IPS-20b (cell line): Measurements from ENCODE around the gene VCL.

ENCODE experiments used
- H3K27ac ChIP-seq: one replicate; pipeline ENCODE4 v1.5.1; 2013; ENCODE audit warnings: low read length
- H3K27me3 ChIP-seq: 2 replicates; pipeline ENCODE4 v1.6.1; 2013; ENCODE audit warnings: mild to moderate bottlenecking, low read length, inconsistent platforms; ENCODE audit not compliant: insufficient read depth
- H3K36me3 ChIP-seq: 2 replicates; pipeline ENCODE4 v1.6.1; 2013; ENCODE audit warnings: low read depth, mild to moderate bottlenecking, inconsistent platforms, low read length, moderate library complexity; ENCODE audit not compliant: insufficient read depth
- H3K4me1 ChIP-seq: 2 replicates; pipeline ENCODE4 v1.6.1; 2013; ENCODE audit warnings: mild to moderate bottlenecking, control low read depth, inconsistent platforms, low read length, moderate library complexity; ENCODE audit not compliant: insufficient read depth
- H3K4me3 ChIP-seq: 2 replicates; pipeline ENCODE4 v1.5.1; 2013; ENCODE audit warnings: mild to moderate bottlenecking, low read length, inconsistent platforms
- H3K9ac ChIP-seq: 2 replicates; pipeline ENCODE4 v1.6.1; 2013; ENCODE audit warnings: low read depth, mild to moderate bottlenecking, inconsistent platforms, low read length, moderate library complexity
- H3K9me3 ChIP-seq: 2 replicates; pipeline ENCODE4 v1.6.1; 2013; ENCODE audit warnings: mild to moderate bottlenecking, low read depth, low read length, inconsistent platforms; ENCODE audit not compliant: insufficient read depth

VCL gene

DNA sequence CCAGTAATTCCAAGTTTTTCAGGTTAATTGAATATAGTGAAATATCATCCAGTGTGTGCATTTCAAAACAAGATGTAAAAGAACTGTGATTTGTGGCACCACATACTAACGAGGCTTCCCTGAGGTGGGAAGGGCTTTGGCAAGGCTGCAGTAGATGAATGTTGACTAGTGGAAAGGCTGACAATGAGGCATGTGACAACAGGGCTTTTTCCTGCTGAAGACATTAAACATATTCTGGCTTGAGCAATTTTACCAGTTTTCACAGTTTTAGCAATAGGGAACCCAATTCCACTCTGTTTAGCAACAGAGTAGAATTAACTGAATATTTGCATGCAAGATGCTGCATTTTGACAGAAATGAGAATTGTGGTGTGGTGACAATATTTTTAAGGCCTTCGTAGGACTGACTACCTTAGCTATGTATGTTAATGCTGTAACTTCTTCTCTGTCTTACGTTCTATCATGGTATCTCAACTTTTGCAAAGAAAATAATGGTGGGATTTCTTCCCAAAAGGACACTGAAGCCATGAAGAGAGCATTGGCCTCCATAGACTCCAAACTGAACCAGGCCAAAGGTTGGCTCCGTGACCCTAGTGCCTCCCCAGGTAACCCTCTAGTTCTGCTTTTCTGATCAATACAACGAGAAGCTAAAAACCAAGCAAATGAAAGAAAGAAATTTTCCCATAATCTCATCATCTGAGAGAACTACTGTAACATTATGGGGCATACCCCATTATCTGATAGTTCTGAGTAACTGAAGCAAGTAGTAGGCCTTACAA is 84.2 kb downstream of the VCL start:
- H3K27me3 ChIP-seq: no peaks in the 10 kb centered on the region
- H3K27ac ChIP-seq: no peak overlapping the region
- H3K36me3 ChIP-seq: peaks cover 52% of the 10 kb centered on the region
- H3K9me3 ChIP-seq: no peaks in the 10 kb centered on the region
- H3K9ac ChIP-seq: no peak overlapping the region
- H3K4me3 ChIP-seq: no peak overlapping the region
- peaks cover 41% of the 10 kb centered on the region; the same call in 1 of the 2 replicates for H3K4me1 ChIP-seq

DNA sequence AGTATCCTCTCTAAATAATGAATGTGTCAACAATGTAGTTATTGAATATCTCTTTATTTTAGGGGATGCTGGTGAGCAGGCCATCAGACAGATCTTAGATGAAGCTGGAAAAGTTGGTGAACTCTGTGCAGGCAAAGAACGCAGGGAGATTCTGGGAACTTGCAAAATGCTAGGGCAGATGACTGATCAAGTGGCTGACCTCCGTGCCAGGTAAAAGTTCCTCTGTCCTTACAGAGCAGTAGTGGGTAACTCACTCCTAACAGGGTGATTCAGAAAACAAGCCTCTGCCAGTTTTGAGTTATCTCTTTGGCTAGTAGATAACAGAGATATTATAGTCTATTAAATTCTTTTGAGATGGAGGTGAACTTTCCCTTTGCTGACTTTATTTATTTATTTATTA is 85.4 kb downstream of the VCL start:
- Histone ChIP-seq H3K27ac (no peak overlapping the region), H3K4me1 (peaks cover 31% of the 10 kb centered on the region; the same call in 1 of the 2 replicates), H3K36me3 (peaks cover 54% of the 10 kb centered on the region), H3K27me3 (no peaks in the 10 kb centered on the region), H3K9ac (no peak overlapping the region), H3K4me3 (no peak overlapping the region), H3K9me3 (no peaks in the 10 kb centered on the region)

DNA sequence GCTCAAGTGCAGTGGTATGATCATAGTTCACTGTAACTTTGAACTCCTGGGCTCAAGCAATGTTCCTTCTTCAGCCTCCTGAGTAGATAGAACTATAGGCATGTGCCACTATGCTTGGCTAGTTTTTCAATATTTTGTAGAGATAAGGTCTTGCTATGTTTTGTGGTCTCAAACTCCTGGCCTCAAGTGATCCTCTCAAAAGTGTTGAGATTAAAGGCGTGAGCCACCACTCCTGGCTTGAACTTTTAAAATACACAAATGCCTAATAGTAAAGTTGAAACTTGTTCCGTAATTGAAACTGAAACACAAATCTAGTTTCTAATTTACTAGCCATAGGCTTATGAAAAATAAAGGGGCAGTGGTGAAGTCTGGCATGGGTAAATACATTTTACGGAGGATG is 87.0 kb downstream of the VCL start:
- Histone ChIP-seq H3K27ac (no peak overlapping the region), H3K36me3 (peaks cover 70% of the 10 kb centered on the region), H3K4me1 (peaks cover 14% of the 10 kb centered on the region; the same call in 1 of the 2 replicates), H3K9ac (no peak overlapping the region), H3K9me3 (no peaks in the 10 kb centered on the region), H3K4me3 (no peak overlapping the region), H3K27me3 (no peaks in the 10 kb centered on the region)

- H3K27me3 ChIP-seq: no peaks in the 10 kb centered on the region
- H3K4me3 ChIP-seq: no peak overlapping the region
- no peaks in the 10 kb centered on the region for H3K9me3 ChIP-seq
- H3K27ac ChIP-seq: no peak overlapping the region
- H3K36me3 ChIP-seq: peaks cover 84% of the 10 kb centered on the region
- no peak overlapping the region for H3K9ac ChIP-seq
- peaks cover 2% of the 10 kb centered on the region; the same call in 1 of the 2 replicates for H3K4me1 ChIP-seq
Measured at GRCh38 chr10:74086317-74086716, 88.4 kb downstream of the VCL start.

GRCh38 chr10:74088722-74089121 is 90.8 kb downstream of the VCL start:
- H3K36me3 ChIP-seq: peaks cover 81% of the 10 kb centered on the region
- no peak overlapping the region for H3K4me3 ChIP-seq
- no peaks in the 10 kb centered on the region for H3K9me3 ChIP-seq
- no peak overlapping the region for H3K27ac ChIP-seq
- H3K27me3 ChIP-seq: no peaks in the 10 kb centered on the region
- no peaks in the 10 kb centered on the region for H3K4me1 ChIP-seq
- H3K9ac ChIP-seq: no peak overlapping the region

GRCh38 chr10:74092372-74092771 is 94.5 kb downstream of the VCL start:
- H3K36me3 ChIP-seq: peaks cover 94% of the 10 kb centered on the region

DNA sequence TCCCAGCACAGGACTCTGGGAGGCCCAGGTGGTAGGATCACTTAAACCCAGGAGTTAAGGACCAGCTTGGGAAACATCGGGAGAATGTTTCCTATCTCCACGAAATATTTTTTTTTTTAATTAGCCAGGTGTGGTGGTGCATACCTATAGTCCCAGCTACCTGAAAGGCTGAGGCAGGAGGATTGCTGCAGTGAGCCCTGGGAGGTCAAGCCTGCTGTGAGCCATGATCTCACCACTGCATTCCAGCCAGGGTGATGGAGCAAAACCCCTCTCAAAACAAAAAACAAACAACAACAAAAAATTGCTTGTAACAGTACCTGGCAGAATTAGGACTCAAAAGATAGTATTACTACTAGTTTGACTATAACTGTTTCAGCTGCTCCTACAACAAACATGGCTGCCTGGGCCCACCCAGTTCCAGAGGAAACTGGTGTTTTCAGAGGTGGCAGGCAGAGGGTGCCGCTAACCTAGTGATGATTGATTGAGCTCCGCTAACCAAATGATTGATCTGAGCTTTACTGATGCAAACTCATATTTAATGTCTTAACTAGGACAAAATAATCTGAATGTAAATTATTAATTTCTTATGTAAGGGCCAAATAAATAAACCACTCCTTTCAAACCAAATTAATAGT is 95.7 kb downstream of the VCL start:
- H3K4me3 ChIP-seq: no peak overlapping the region
- peaks cover 96% of the 10 kb centered on the region for H3K36me3 ChIP-seq
- H3K9ac ChIP-seq: no peak overlapping the region
- H3K9me3 ChIP-seq: no peaks in the 10 kb centered on the region
- no peaks in the 10 kb centered on the region for H3K27me3 ChIP-seq
- H3K27ac ChIP-seq: no peak overlapping the region
- H3K4me1 ChIP-seq: no peaks in the 10 kb centered on the region

More at GRCh38 chr10:74092372-74092771, 94.5 kb downstream of the VCL start:
- no peak overlapping the region for H3K9ac ChIP-seq
- no peaks in the 10 kb centered on the region for H3K4me1 ChIP-seq
- no peaks in the 10 kb centered on the region for H3K27me3 ChIP-seq
- no peak overlapping the region for H3K27ac ChIP-seq
- H3K4me3 ChIP-seq: no peak overlapping the region
- H3K9me3 ChIP-seq: no peaks in the 10 kb centered on the region

DNA sequence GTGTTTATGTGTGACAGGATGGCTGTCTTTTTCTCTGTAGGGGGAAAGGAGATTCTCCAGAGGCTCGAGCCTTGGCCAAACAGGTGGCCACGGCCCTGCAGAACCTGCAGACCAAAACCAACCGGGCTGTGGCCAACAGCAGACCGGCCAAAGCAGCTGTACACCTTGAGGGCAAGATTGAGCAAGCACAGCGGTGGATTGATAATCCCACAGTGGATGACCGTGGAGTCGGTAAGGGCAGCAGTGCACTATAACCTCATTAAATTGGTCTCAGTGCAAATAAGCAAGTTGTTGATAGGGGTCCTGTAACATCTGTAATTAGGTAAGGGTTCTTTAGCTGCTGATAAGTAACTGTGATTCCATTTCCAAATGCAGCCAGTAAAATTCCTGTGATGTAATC is 96.3 kb downstream of the VCL start:
- H3K27me3 ChIP-seq: no peaks in the 10 kb centered on the region
- H3K9ac ChIP-seq: no peak overlapping the region
- H3K9me3 ChIP-seq: no peaks in the 10 kb centered on the region
- no peaks in the 10 kb centered on the region for H3K4me1 ChIP-seq
- no peak overlapping the region for H3K27ac ChIP-seq
- H3K4me3 ChIP-seq: no peak overlapping the region
- H3K36me3 ChIP-seq: peaks cover 96% of the 10 kb centered on the region

DNA sequence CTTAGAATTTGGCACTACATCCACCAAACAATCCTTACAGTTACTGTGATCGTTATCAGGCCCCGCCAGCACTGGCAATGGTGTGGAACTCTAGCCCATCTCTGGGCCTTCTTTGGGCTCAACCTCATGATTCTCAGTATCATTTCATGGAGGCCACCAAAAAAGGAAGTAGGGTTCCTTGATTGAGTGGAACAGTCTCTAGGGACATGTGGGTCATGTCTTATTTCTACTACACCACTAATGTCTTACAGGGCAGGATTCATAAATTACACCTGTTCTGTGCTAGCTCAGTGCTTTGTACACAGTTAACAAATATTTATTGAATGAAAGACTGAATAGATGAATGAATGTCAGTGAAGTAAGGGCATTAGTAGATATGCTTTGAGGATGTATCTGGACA is 98.9 kb downstream of the VCL start:
- no peak overlapping the region for H3K27ac ChIP-seq
- peaks cover 96% of the 10 kb centered on the region for H3K36me3 ChIP-seq
- H3K9ac ChIP-seq: no peak overlapping the region
- no peaks in the 10 kb centered on the region for H3K9me3 ChIP-seq
- no peaks in the 10 kb centered on the region for H3K27me3 ChIP-seq
- no peaks in the 10 kb centered on the region for H3K4me1 ChIP-seq
- H3K4me3 ChIP-seq: no peak overlapping the region

DNA sequence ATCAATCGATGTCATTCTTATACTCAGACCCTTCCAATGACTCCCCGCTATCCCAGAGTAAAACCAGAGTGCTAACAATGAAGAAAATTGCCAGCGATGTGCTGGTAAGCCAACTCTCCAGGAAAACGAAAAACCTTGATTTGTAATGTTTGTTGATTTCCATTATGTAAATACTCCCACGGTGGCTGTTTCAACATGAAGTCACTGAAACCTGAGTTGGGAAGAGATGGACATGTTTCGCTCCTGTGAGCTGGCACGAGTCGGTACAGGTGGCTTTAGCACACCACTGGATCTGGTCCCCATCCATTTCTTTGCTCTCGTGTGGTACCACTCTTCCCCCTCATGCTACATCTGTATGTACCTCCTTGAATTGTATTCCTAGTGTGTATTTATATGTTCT is 99.9 kb downstream of the VCL start:
- H3K4me1 ChIP-seq: no peaks in the 10 kb centered on the region
- H3K36me3 ChIP-seq: peaks cover 97% of the 10 kb centered on the region
- no peak overlapping the region for H3K4me3 ChIP-seq
- H3K27ac ChIP-seq: no peak overlapping the region
- no peaks in the 10 kb centered on the region for H3K27me3 ChIP-seq
- H3K9me3 ChIP-seq: no peaks in the 10 kb centered on the region
- no peak overlapping the region for H3K9ac ChIP-seq

GRCh38 chr10:74099420-74099819 is 101.5 kb downstream of the VCL start:
- peaks cover 97% of the 10 kb centered on the region for H3K36me3 ChIP-seq
- no peak overlapping the region for H3K9ac ChIP-seq
- H3K4me3 ChIP-seq: no peak overlapping the region
- H3K27me3 ChIP-seq: no peaks in the 10 kb centered on the region
- H3K4me1 ChIP-seq: no peaks in the 10 kb centered on the region
- H3K27ac ChIP-seq: no peak overlapping the region
- H3K9me3 ChIP-seq: no peaks in the 10 kb centered on the region

DNA sequence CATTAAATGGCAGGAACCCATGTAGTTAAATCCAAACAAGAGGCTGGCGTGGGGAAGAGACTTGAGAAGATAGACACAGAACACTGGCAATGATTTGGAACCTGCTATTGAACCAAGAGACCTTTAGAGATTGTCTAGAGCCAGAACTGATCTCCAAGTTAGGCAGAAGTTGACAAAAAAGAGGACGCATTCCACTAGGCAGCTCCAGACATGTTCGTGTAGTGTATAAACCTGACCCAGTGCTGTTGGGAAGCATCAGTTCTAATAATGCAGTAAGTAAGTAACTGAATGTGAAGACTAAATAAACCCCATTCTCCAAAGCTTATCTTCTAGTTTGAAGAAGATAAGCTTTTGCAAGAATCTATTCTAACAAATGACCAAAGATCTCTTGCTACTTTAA is 101.9 kb downstream of the VCL start:
- H3K4me3 ChIP-seq: no peak overlapping the region
- no peak overlapping the region for H3K9ac ChIP-seq
- H3K4me1 ChIP-seq: no peaks in the 10 kb centered on the region
- H3K27me3 ChIP-seq: no peaks in the 10 kb centered on the region
- peaks cover 97% of the 10 kb centered on the region for H3K36me3 ChIP-seq
- no peak overlapping the region for H3K27ac ChIP-seq
- no peaks in the 10 kb centered on the region for H3K9me3 ChIP-seq
